Epithelial cell of proximal tubule (primary cell): Measurements from ENCODE around the gene ATP2A1. TPM values are rescaled to one million over a fixed set of nuclear protein-coding genes. Genes with fewer than 3 reads are reported as not detected.

Experiments
- DNase-seq: peaks from one replicate; pipeline ENCODE4 v3.0.0-alpha.2; 2011; ENCODE audit warnings: low read depth
- H3K4me3 ChIP-seq: 2 replicates; pipeline ENCODE4 v1.5.1; 2011; ENCODE audit warnings: low read depth, mild to moderate bottlenecking, low read length
- total RNA-seq: library from RNA; depleted of rRNA; stranded (reverse); fragments of >200 nt; gene quantifications from 2 replicates; pipeline ENCODE4 v1.2.3, GENCODE V29; 2015
- TF ChIP-seq, protein P1 (sequence below): conservative IDR thresholded peaks from 2 replicates; pipeline ENCODE4 v1.5.1; 2012; ENCODE audit warnings: low read depth, mild to moderate bottlenecking, low read length

Gene ATP2A1
- total RNA-seq, 1 donor from 2014 or later = 0.92 TPM

DNA sequence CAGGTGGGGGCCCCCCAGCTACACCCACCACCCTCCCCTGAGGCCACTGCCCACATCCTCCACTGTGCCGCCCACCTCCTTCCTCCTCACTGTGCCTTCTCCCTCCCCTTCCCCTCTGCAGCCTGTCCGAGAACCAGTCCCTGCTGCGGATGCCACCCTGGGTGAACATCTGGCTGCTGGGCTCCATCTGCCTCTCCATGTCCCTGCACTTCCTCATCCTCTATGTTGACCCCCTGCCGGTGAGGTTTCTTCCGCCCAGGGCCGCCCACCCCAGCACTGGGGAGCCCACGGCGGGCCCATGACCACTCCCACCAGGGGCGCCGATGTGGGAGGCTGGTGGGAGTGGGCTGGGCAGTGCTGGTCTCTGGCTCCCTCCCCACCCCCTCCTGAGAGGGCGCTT lies 24.6 kb downstream of the ATP2A1 start:
- no peak for DNase-seq
- TF ChIP-seq, protein P1, sequence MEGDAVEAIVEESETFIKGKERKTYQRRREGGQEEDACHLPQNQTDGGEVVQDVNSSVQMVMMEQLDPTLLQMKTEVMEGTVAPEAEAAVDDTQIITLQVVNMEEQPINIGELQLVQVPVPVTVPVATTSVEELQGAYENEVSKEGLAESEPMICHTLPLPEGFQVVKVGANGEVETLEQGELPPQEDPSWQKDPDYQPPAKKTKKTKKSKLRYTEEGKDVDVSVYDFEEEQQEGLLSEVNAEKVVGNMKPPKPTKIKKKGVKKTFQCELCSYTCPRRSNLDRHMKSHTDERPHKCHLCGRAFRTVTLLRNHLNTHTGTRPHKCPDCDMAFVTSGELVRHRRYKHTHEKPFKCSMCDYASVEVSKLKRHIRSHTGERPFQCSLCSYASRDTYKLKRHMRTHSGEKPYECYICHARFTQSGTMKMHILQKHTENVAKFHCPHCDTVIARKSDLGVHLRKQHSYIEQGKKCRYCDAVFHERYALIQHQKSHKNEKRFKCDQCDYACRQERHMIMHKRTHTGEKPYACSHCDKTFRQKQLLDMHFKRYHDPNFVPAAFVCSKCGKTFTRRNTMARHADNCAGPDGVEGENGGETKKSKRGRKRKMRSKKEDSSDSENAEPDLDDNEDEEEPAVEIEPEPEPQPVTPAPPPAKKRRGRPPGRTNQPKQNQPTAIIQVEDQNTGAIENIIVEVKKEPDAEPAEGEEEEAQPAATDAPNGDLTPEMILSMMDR = no peak
- H3K4me3 ChIP-seq = no peak overlapping the region

DNA sequence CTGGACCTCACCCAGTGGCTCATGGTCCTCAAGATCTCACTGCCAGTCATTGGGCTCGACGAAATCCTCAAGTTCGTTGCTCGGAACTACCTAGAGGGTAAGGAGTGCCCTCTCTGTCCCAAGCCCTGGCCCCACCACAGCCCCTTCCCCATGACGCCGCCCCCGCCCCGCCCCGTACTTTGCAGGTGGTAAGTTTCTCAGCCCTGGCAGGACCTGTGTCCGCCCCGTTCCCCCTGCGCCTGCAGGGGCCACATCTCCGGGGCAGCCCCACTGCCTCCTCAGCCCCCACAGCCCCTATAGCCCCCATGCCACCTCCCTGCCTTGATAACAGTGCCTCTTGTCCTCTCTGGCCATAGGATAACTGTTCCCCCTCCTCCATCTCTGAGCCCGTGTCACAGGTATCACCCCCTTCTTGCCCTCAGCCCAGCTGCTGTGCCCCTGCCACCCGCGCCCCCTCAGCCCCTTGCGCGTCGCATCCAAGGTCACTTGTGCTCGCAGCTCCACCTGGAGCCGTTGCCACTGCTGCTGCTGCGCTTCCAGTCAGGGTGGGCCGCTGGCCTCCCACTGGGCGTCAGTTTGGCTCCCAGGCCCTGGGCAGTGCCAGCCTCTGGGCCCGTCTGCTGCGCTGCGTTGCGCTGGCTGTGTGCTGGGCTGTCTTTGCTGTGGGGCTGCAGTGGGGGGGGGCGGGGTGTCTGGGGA lies 25.2 kb downstream of the ATP2A1 start:
- no peak for DNase-seq

DNA sequence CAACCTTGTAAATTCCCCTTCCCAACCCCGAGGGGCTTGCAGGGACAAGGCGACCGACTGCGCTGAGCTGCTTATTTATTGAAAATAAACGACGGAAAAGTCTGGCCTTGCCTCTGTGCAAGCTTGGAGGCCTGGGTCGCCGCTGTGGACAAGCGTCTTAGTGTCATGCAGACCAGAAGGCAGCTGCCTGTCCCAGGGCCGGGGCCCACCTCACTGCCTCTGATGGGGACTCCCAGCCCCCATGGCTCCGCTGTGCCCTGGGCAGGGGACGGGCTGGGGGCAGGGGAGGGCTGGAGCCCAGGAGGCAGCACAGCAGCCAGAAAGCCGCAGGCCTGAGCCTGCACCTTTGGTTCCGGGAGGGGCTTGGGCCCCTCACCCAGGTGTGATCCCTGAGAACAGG lies 26.1 kb downstream of the ATP2A1 start:
- no peak for DNase-seq
- TF ChIP-seq, protein P1 = no peak
- no peak overlapping the region for H3K4me3 ChIP-seq

More for the DNA sequence above, 25.2 kb downstream of the ATP2A1 start:
- no peak overlapping the region for H3K4me3 ChIP-seq
- TF ChIP-seq, protein P1 = no peak

DNA sequence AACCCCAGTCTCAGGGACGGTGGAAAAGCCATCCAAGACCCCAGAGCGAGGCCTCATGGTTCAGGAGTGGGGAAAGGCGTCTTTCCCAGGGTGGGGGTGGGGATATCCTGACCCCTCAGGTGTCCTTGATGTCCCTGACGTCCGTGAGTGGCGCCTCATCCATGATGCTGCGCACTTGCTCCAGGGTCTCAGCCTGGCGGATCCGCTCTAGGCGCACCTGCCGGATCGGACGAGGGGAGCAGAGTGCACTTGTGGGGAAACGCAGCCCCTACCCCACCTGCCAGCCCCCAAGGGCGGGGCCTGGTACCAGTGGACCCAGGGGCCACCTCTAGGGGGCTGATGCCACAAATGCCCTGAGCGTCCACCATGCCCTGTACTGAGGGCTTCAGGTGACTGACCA lies 26.5 kb downstream of the ATP2A1 start:
- TF ChIP-seq, protein P1 = no peak

DNA sequence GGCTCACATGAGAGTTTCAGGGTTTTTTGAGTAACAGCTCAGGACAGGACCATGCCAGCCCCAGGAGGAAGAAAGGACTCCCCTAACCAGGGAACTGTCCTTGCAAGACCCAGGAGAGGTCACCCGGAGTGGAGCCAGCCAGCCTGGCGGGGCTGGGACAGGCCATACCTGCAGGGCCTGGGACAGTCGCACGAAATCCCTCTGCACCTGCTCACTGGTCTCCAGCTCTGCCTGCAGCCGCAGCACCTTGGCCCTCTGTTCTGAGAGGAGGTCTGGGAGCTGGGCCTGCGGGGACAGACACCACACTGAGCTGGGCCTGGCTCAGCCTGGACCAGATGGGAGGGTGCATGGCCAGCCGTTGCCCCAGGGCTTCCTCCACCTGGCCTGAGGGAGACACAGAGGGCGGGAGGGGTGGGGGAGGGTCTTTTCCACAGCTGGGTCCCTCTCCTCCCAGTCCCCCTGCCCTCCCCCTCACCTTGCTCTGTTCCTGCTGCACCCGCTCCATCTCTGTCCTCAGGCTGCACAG lies 27.0 kb downstream of the ATP2A1 start:
- no peak overlapping the region for H3K4me3 ChIP-seq
- no peak for DNase-seq
- TF ChIP-seq, protein P1 = no peak

More for the DNA sequence above, 26.5 kb downstream of the ATP2A1 start:
- no peak overlapping the region for H3K4me3 ChIP-seq
- no peak for DNase-seq

DNA sequence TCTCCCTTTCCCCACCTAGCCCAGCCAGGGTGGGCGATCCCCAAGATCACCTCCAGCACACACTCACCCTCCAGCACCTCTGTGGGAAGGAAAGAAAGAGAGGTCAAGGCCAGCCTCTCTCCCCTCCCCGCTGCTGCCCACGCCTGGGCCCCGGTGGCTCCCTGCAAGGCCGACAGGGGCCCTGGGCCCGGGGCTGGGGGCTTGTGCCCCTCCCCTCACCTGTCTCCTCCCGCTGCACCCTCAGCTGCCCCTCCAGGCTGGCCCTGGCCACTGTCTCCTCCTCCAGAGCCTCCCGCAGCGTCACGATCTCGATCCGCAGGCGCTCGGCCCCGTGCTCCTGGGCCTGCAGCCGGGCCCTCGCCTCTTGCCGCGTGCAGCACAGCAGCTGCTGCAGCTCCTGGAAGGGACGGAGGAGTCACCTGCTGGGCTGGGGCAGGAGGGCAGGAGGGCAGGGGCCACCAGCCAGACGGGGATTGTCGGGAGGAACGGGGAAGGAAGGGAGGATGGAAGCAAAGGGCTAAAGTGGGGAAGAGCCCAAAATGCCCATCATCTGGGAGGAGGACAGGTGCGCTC lies 27.6 kb downstream of the ATP2A1 start:
- TF ChIP-seq, protein P1 = no peak
- no peak overlapping the region for H3K4me3 ChIP-seq
- DNase-seq = no peak
